HG03457 (cell line): ENCODE measurements around the gene PARD3.
"Not testable (repeated sequence)": the region's sequence is repeated elsewhere in the genome, so short reads cannot be mapped to it uniquely, and the experiment has no call there.

Experiments
- ATAC-seq: cut with Tn5 transposase; IDR thresholded peaks from one replicate; pipeline ENCODE4 v1.9.1; 2021; ENCODE audit warnings: moderate number of reproducible peaks; ENCODE audit not compliant: unreplicated experiment

The PARD3 gene

GRCh38 chr10:34815185-34816084 lies at the start of gene PARD3:
Gene PARD3, minus strand, starts transcription at chr10:34815296. Its CDS starts 301 bp downstream, at chr10:34814995.
- peak; percentile 37 for ATAC-seq

DNA sequence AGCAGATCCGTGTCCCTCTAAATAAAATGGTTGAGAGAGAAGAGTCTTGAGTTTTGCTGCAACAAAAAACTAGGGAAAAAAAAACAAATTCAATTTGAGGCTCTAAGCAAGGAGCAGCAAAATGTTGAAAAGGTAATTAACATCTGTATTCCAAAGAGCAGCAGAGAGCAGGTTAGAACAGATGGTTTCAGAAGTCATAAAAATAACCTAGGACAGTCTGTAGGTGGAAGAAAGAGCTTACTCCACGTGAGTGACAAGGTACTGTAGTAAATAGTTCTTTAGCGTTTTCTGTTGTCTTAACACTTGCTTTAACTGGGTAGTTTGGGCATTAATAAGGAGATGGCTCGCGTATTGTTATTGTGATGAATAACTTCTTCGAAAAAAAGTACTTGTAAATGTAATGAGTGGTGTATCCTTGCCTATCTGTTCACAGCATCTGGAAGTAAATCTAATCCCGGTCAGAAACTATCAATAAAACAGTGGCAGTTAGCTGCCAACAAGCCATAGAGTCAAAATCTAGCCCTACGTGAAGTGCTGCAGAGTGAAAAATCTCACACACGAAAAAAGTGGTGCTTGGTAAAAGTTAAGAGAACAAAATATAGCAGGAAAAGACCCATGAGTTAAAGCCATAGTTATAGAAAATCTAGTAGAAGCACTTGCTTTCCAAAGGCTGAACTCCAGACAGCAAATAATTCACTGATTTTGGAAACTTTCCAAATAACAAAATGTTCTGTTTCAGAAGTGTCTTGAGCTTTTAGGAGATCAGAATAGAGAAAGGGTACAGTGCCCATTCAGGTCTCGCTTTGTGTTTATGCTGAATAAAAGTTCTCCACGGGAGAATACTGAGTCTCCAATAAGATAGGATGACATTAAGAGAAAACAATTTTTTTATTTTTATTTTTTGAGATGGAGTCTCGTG lies 49.3 kb upstream of the PARD3 start:
- ATAC-seq = no peak

DNA sequence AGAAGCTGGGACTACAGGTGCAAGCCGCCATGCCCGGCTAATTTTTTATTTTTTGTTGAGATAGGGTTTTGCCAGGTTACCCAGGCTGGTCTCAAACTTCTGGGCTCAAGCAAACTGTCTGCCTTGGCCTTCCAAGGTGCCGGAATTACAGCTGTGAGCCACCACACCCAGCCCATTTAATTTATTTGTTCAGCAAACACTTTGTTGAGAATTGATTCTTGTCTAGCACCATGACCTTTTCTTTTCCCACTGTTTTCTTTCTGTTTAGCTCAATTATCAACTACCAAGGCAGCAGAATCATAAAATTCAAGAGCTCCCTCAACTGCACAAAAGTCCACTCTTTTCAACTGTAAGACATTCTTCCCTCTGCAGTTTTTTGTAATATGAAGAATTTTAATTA lies 47.8 kb upstream of the PARD3 start:
- ATAC-seq = no peak

DNA sequence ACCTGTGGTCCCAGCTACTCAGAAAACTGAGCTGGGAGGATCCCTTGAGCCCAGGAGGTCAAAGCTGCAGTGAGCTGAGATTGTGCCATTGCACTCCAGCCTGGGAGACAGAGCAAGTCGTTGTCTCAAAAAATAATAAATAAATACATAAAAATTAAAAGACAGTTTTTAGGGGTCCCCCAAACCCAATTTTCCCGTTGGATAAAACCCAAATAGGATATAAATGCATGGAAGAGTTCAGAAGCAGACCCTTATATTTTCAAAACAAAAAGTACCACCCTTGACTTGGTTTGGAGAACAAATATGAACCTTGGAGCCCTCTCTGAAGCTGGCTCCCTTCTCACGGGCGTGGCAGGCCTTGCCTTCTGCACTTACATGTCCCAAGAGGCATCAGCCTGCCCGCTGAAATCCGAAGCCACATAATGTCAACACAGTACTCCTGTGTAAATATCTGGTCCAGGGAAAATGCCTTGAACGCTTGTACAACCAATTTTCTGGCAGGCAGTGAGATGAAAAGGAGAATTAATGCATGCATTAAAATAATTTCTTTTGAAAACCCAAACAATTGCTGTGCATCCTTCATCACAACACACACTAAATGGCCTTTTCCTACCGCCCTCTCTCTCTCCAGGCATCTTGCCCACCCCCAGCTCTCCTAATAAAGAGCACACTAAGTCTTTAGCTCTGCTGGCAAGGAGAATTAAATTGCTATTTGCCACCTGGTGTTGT lies 46.4 kb upstream of the PARD3 start:
- ATAC-seq = no peak

- ATAC-seq = no peak
These were observed 44.1 kb upstream of the PARD3 start for GRCh38 chr10:34859170-34859569.

- ATAC-seq = no peak
These were observed 42.9 kb upstream of the PARD3 start for GRCh38 chr10:34858003-34858402.

DNA sequence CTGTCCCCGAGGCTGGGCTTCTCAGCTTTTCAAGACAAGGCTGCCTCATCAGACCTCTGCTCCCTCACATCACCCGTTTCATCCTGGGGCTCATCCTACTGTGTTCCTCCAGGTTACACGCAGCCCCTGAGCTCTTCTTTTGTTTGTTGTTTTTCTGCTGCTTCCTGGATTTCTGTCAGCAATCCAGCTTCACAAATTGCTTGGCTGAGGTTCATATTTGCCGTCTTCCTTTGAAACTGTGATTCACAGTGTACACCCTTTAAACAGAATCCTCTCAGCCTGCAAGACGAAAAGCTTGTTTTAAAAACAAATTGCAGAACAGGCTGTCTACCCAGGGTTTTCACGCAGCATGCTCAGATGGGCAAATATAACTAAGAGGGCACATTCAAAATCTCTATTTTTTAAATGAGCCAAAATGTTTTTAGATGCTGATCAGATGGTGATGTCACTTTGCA lies 39.1 kb upstream of the PARD3 start:
- no peak for ATAC-seq

- no peak for ATAC-seq
These were observed 38.3 kb upstream of the PARD3 start for GRCh38 chr10:34853357-34853756.

DNA sequence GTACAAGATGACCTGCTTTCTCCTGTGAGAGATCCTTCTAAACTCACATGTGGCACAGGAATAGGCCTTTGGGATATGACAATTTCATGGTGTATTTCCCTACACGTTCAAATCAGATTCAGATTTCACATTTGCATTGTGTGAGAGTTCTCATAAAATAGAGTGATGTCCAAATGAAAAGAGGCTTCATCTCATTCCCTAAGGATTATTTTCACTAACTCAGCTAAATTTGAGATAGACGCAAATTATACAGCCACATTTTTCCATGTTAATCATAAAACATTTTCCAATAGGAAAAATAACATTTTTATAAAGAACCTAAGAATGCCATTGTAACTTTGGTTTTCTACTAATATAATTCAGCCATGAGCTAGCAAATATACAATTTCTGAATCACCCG lies 35.5 kb upstream of the PARD3 start:
- no peak for ATAC-seq

DNA sequence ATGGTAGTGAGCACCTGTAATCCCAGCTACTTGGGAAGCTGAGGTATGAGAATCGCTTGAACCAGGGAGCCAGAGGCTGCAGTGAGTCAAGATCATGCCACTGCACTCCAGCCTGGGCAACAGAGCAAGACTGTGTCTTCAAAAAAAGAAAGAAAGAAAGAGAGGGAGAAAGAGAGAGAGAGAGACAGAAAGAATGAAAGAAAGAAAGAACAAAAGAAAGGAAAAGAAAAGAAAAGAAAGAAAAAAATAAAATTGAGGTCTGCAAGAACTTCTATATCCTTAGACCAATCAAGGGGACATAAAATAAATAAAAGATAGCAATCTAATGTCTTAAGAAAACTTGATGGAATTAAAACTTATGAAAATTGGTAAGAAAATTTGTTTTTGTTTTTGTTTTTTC lies 34.9 kb upstream of the PARD3 start:
- no peak for ATAC-seq

- no peak for ATAC-seq
These were observed 30.0 kb upstream of the PARD3 start for GRCh38 chr10:34845070-34845469.

DNA sequence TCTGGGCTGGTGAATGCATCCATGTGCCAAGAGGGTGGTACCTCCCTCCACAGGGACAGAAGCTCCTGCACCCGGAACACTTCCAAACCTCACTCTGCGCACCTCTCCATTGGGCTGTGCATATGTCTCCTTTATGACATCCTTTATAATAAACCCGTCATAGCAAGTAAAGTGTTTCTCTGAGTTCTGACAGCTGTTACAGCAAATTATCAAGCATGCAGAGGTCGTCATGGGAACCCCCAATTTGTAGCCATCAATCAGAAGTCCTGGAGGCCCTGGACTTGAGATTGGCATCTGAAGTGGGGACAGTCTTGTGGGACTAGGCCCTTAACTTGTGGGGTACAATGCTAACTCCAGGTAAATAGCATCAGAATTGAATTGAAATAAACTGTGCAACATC lies 29.4 kb upstream of the PARD3 start:
- ATAC-seq = no peak

- ATAC-seq = not testable (repeated sequence)
These were observed 28.4 kb upstream of the PARD3 start for GRCh38 chr10:34843470-34843869.

DNA sequence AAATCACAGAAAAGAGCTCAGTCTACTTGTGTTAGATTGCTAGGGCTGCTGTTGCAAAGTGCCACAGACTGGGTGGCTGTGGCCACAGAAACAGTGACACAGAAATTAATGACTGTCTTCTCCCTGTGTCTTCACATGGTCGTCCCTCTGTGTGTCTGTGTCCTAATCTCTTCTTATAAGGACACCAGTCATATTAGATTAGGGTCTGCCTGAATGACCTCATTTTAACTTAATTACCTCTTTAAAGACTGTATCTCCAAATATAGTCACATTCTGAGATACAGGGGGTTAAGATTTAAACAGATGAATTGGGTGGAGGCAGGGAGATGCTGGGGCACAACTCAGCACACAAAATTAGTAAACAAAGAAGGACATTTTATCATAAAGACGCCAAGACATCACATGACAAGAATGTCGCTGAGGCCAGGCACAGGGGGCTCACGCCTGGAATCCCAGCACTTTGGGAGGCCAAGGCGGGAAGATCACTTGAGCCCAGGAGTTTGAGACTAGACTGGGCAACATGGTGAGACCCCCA lies 23.3 kb upstream of the PARD3 start:
- ATAC-seq = no peak

- peak; percentile 91 for ATAC-seq
These were observed 20.9 kb upstream of the PARD3 start for GRCh38 chr10:34835908-34836508.

GRCh38 chr10:34834274-34834673 lies 19.2 kb upstream of the PARD3 start:
- no peak for ATAC-seq

DNA sequence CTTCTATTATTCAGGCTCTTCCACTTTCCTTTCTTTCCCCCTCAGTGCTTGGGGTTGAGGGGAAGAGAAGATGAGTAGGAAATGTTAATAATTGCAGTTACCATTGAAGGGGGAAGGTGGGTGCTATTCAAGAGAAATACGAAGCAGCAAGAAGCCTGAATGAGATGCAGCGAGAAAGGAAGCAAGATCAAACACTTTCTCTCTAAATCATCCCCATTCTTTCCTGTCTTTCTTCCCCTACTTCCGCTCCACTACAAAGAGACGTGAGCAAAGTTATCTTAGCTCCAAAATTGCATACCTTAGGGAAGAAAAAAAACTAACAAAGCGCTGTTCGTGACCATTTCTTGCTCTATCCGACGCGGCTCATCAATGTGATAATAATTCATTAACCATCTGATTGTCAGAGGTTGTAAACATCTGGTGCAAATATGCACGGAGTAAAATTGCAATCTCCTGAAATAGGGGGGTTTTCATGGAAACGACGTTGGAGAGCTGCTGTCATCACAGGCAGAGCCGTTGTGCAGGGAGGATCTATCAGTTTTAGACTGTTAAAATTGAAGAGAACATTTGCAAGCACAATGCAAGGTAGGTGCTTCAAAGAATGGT lies 15.2 kb upstream of the PARD3 start:
- no peak for ATAC-seq

- no peak for ATAC-seq
These were observed 12.0 kb upstream of the PARD3 start for GRCh38 chr10:34826857-34827766.

DNA sequence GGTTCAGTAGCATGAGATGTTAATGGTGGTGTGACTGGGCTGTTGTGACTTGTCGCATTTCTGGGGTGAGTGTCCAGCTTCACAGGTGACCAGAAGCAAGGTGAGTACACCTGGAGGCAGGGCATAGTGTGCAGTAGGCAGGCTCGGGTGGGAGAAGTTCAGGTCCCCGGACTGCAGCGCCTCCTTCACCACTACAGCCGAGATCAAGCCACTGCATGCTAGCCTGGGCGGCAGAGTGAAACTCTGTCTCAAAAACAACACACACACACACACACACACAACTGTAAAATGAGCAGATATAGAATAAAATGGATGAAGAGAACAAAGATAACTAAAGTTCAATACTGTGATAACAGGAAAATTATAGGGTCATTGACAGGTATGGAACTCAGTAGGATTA lies 11.1 kb upstream of the PARD3 start:
- ATAC-seq = no peak
